Peyer's patch (tissue), 4 donors: ENCODE data around the gene RAD51B.

Experiments
- POLR2A ChIP-seq, 2 donors: fragments of 450-650 bp; IDR thresholded peaks; one replicate each; pipeline ENCODE4 v1.5.1; 2017; ENCODE audit warnings: antibody characterized with exemption in 2 of 2, mild to moderate bottlenecking in 2 of 2, moderate library complexity in 2 of 2
- TF ChIP-seq, protein P1 (sequence below), 6 experiments: fragments of 450-650 bp in 4 of 6; fragments of 200-600 bp in 2 of 6; sonication (generic) in 1 of 6; IDR thresholded peaks; one replicate each; pipeline ENCODE4 v1.5.1; 2017 to 2019; ENCODE audit warnings: antibody characterized with exemption in 6 of 6, mild to moderate bottlenecking in 3 of 6, moderate library complexity in 1 of 6

DNA sequence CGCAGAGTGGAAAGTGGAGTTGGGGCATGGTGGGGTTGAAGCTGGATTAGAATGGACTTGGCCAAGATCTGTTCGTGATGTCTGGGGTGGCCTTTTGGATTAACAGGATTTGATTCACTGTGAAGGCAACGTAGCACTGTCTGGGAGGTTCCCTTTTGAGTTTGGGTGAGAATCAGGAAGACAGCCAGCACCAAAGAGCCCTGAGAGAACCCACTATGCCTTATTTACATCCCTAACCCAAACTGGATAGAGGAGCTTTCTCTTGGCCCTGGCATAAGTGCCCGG is 703.7 kb downstream of the RAD51B start:
- no peak for TF ChIP-seq POLR2A (IDR thresholded peaks at IDR 0.05)
- TF ChIP-seq, protein P1, sequence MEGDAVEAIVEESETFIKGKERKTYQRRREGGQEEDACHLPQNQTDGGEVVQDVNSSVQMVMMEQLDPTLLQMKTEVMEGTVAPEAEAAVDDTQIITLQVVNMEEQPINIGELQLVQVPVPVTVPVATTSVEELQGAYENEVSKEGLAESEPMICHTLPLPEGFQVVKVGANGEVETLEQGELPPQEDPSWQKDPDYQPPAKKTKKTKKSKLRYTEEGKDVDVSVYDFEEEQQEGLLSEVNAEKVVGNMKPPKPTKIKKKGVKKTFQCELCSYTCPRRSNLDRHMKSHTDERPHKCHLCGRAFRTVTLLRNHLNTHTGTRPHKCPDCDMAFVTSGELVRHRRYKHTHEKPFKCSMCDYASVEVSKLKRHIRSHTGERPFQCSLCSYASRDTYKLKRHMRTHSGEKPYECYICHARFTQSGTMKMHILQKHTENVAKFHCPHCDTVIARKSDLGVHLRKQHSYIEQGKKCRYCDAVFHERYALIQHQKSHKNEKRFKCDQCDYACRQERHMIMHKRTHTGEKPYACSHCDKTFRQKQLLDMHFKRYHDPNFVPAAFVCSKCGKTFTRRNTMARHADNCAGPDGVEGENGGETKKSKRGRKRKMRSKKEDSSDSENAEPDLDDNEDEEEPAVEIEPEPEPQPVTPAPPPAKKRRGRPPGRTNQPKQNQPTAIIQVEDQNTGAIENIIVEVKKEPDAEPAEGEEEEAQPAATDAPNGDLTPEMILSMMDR (IDR thresholded peaks at IDR 0.05) = no peak
